Left ventricle myocardium inferior (tissue), 1 donor: Measurements from ENCODE around the gene ARHGEF16. TPM values are rescaled to one million over a fixed set of nuclear protein-coding genes. Genes with fewer than 3 reads are reported as not detected.

ENCODE experiments used
- DNase-seq: peaks from one replicate; pipeline ENCODE4 v3.0.0-alpha.2; 2020
- H3K27ac ChIP-seq: fragments of 200-600 bp; replicated peaks from 2 replicates; pipeline ENCODE4 v1.8.0; 2021
- H3K27me3 ChIP-seq: fragments of 200-600 bp; 2 replicates; pipeline ENCODE4 v1.8.0; 2021; ENCODE audit warnings: low read depth
- H3K36me3 ChIP-seq: fragments of 200-600 bp; 2 replicates; pipeline ENCODE4 v1.8.0; 2021
- H3K4me1 ChIP-seq: fragments of 200-600 bp; 2 replicates; pipeline ENCODE4 v1.8.0; 2021
- H3K4me3 ChIP-seq: fragments of 200-600 bp; 2 replicates; pipeline ENCODE4 v1.8.0; 2021; ENCODE audit warnings: mild to moderate bottlenecking, moderate library complexity
- H3K9me3 ChIP-seq: fragments of 200-600 bp; replicated peaks from 2 replicates; pipeline ENCODE4 v1.8.0; 2021
- CTCF ChIP-seq: fragments of 200-600 bp; IDR thresholded peaks from 2 replicates; pipeline ENCODE4 v1.8.0; 2021; ENCODE audit warnings: antibody characterized with exemption, mild to moderate bottlenecking, borderline replicate concordance
- intact Hi-C: fragments of 100-400 bp; cut with micrococcal nuclease; formaldehyde crosslinking; loops from one replicate; pipeline ENCODE4 v1.11.0; 2022
- total RNA-seq: library from RNA; stranded (reverse); fragmentation: NEBNext Ultra II Directional; extraction: Animal tissue kit (Norgen Biotek cat#: 25700); gene quantifications from one replicate; pipeline ENCODE4 v1.2.1, GENCODE V29; 2021
- donor health status: DM: no; HTN: yes; CAD: no; lungs with severe emphysema.

The ARHGEF16 gene
- total RNA-seq, 1 donor from 2014 or later: 0.52 TPM

- no peak overlapping the region for H3K27ac ChIP-seq
- no peak for DNase-seq
- TF ChIP-seq CTCF: no peak
- no peak overlapping the region for H3K4me3 ChIP-seq
- H3K4me1 ChIP-seq: peaks cover 26% of the 10 kb centered on the region
- intact Hi-C loops: no loop called here
- H3K36me3 ChIP-seq: no peaks in the 10 kb centered on the region
- H3K9me3 ChIP-seq: peaks cover 8% of the 10 kb centered on the region
- H3K27me3 ChIP-seq: no peaks in the 10 kb centered on the region
These were observed 42.1 kb upstream of the ARHGEF16 start for GRCh38 chr1:3412376-3412775.

GRCh38 chr1:3413975-3414710 is 40.3 kb upstream of the ARHGEF16 start:
- Histone ChIP-seq H3K27me3 (no peaks in the 10 kb centered on the region), H3K9me3 (peaks cover 8% of the 10 kb centered on the region), H3K4me1 (peaks cover 29% of the 10 kb centered on the region), H3K4me3 (no peak overlapping the region), H3K27ac (peak overlapping the region; percentile 76), H3K36me3 (peaks cover 8% of the 10 kb centered on the region)
- TF ChIP-seq CTCF: no peak
- DNase-seq: no peak
- intact Hi-C loops: no loop called here

GRCh38 chr1:3415260-3416090 is 39.0 kb upstream of the ARHGEF16 start:
- peaks cover 8% of the 10 kb centered on the region for H3K36me3 ChIP-seq
- no peak for TF ChIP-seq CTCF
- peaks cover 28% of the 10 kb centered on the region for H3K4me1 ChIP-seq
- H3K27ac ChIP-seq: peak overlapping the region; percentile 76
- peaks cover 8% of the 10 kb centered on the region for H3K9me3 ChIP-seq
- intact Hi-C loops: no loop called here
- no peak overlapping the region for H3K4me3 ChIP-seq
- DNase-seq: peak; percentile 49
- no peaks in the 10 kb centered on the region for H3K27me3 ChIP-seq

- no peak overlapping the region for H3K27ac ChIP-seq
- intact Hi-C loops: no loop called here
- DNase-seq: no peak
These were observed 37.3 kb upstream of the ARHGEF16 start for GRCh38 chr1:3417082-3417739.

More at GRCh38 chr1:3417082-3417739, 37.3 kb upstream of the ARHGEF16 start:
- Histone ChIP-seq H3K4me1 (peaks cover 41% of the 10 kb centered on the region), H3K27me3 (no peaks in the 10 kb centered on the region), H3K36me3 (peaks cover 8% of the 10 kb centered on the region), H3K9me3 (peaks cover 8% of the 10 kb centered on the region), H3K4me3 (no peak overlapping the region)
- peak; percentile 30 for TF ChIP-seq CTCF
